ENCODE data around the gene YPEL3.

Gene YPEL3

DNA sequence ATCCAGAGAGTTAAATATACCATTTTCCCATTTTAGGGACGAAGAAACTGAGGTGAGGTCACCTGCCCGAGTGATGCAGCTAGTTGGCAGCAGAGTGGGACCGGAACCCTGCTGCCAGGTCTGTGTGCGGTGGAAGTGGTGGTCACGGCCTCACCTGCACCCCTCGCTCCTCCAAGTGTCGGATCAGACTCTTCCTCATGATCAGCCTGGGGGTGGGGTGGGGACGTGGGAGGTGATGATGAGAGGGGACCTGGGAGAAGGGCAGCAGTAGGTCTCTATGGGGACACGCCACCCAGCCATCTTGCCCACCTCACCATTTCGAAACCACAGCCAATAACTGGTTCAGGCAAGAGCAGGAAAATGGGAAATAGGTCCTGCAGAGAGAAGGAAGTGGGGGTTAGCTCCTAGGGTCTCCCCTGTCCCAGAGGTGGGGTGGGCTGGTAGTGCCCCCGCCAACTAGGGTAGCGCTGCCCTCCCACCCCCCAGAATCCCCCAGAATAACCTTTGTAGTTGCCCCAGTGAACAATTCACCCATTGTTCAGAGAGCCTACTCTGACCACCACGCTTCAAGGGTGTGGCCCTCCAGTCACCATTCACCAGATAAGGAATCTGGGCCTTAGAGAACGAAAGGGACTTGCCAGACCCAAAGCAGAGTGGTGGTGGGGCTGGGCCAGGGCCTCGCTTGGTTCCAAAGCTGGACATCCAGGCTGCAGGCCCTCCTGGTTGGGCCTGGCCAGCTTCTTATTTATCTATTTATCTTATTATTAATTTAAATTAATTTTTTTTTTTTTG is 12.2 kb upstream of the YPEL3 start:
- no peak for TF ChIP-seq SIN3A (IDR thresholded peaks at IDR 0.05; ENCODE audit: borderline replicate concordance, insufficient read depth, low read length)
- no peak for TF ChIP-seq TAF1 (IDR thresholded peaks at IDR 0.05; ENCODE audit: borderline replicate concordance, insufficient read depth, low read length)
- TF ChIP-seq FOXP2 (optimal IDR thresholded peaks at IDR 0.05; ENCODE audit: borderline replicate concordance, extremely low read depth, extremely low read length, insufficient read depth), result no peak
- no peak for TF ChIP-seq POLR2AphosphoS5 (IDR thresholded peaks at IDR 0.05; ENCODE audit: low read depth, low read length)
- TF ChIP-seq REST (IDR thresholded peaks at IDR 0.05; ENCODE audit: insufficient read depth in 1 of 2, low read depth in 2 of 2, low read length in 2 of 2), result no peak

DNA sequence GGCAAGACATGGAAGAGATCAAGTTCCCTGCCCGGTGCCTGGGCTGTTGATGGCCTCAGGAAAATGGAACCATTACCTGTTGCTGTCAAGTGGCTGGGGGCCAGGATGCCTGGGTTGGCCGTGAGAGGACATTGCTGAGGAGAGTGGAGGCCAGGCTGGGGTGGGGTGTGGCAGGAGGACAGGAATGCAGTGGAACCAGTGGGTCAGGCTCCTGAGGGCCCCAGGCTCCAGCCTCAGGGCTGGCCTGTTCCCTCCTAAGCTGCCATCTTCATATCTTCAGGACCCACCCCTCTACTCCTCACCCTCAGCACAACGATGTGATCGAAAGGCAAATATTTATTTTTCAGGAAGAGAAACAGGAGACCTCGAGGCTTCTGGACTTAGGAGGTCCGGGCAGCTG is 8.5 kb upstream of the YPEL3 start:
- no peak for TF ChIP-seq TAF1 (IDR thresholded peaks at IDR 0.05; ENCODE audit: borderline replicate concordance, insufficient read depth, low read length)
- no peak for TF ChIP-seq REST (IDR thresholded peaks at IDR 0.05; ENCODE audit: insufficient read depth in 1 of 2, low read depth in 2 of 2, low read length in 2 of 2)
- no peak for TF ChIP-seq SIN3A (IDR thresholded peaks at IDR 0.05; ENCODE audit: borderline replicate concordance, insufficient read depth, low read length)
- no peak for TF ChIP-seq FOXP2 (optimal IDR thresholded peaks at IDR 0.05; ENCODE audit: borderline replicate concordance, extremely low read depth, extremely low read length, insufficient read depth)
- no peak for TF ChIP-seq POLR2AphosphoS5 (IDR thresholded peaks at IDR 0.05; ENCODE audit: low read depth, low read length)

DNA sequence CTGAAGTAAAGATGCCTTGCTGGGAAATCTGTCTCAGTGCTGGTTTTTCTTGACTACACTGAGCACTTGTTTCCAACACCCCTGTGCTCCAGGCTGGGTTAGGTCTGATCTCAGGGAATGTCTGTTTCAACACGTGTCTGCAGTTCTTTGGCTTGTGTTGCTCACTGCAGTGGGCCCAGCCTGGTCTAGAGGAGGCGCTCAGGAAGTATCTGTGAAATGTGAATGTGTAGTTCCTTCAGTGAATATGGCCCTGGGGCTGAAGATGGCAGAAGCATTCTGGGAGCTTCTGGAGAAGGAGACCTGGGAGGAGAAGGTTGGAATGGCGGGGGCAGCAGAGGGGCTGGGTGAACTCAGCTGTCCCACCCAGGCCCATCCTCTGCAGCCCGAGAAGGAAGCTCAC is 8.1 kb upstream of the YPEL3 start:
- TF ChIP-seq REST (IDR thresholded peaks at IDR 0.05; ENCODE audit: insufficient read depth in 1 of 2, low read depth in 2 of 2, low read length in 2 of 2), result no peak
- no peak for TF ChIP-seq FOXP2 (optimal IDR thresholded peaks at IDR 0.05; ENCODE audit: borderline replicate concordance, extremely low read depth, extremely low read length, insufficient read depth)
- no peak for TF ChIP-seq SIN3A (IDR thresholded peaks at IDR 0.05; ENCODE audit: borderline replicate concordance, insufficient read depth, low read length)

DNA sequence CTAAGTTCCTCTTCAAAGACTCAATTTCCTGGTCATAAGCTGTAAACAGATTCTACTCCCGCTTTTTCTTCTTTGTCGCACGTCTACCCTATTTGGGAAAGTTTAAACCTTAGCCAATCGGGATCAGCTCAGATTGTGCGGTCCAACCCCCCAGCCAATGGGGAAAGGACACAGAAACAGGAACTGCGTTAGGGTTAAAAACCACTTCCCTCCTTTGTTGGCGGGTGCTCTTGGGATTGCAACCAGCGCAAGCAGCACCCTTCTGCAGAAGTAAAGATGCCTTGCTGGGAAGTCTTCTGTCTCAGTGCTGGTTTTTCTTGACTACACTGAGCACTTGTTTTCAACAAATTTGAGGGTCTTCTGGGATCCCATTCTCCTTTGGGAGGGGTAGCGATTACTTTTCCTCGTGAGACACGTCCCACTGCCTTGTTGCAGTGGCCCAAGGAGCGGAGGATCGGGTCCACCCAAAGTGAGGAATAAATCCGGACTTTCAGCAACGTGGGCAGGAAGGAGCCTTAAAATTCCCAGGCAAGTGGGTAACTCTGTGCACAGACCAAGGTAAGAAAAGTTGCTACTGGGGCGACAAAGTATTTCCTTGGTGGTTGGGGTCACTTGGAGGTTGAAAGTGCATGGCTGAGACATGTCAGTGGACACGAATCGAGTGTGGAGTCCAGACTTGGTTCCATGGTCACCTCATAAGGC is 1.0 kb upstream of the YPEL3 start:
- TF ChIP-seq FOXP2 (optimal IDR thresholded peaks at IDR 0.05; ENCODE audit: borderline replicate concordance, extremely low read depth, extremely low read length, insufficient read depth) (no peak), POLR2AphosphoS5 (IDR thresholded peaks at IDR 0.05; ENCODE audit: low read depth, low read length) (no peak), TAF1 (IDR thresholded peaks at IDR 0.05; ENCODE audit: borderline replicate concordance, insufficient read depth, low read length) (no peak), REST (IDR thresholded peaks at IDR 0.05; ENCODE audit: insufficient read depth in 1 of 2, low read depth in 2 of 2, low read length in 2 of 2) (no peak)

Measured in PFSK-1 (cell line).